D721Med (cell line): Measurements from ENCODE around the gene IRF2BP2.

Experiments used
- DNase-seq: peaks from one replicate; pipeline ENCODE4 v3.0.0; 2011; ENCODE audit warnings: low spot score; ENCODE audit not compliant: insufficient read length
- FAIRE-seq: peaks from 2 replicates; lab custom pipeline; 2011; peaks lifted over from hg19 to GRCh38; lab: Jason Lieb, UNC
- TF ChIP-seq, protein P1 (sequence below): IDR thresholded peaks from 2 replicates; pipeline ENCODE4 v1.5.1; 2012; ENCODE audit warnings: mild to moderate bottlenecking, control low read depth; ENCODE audit not compliant: insufficient read depth; ENCODE audit errors: missing control alignments

Gene IRF2BP2

DNA sequence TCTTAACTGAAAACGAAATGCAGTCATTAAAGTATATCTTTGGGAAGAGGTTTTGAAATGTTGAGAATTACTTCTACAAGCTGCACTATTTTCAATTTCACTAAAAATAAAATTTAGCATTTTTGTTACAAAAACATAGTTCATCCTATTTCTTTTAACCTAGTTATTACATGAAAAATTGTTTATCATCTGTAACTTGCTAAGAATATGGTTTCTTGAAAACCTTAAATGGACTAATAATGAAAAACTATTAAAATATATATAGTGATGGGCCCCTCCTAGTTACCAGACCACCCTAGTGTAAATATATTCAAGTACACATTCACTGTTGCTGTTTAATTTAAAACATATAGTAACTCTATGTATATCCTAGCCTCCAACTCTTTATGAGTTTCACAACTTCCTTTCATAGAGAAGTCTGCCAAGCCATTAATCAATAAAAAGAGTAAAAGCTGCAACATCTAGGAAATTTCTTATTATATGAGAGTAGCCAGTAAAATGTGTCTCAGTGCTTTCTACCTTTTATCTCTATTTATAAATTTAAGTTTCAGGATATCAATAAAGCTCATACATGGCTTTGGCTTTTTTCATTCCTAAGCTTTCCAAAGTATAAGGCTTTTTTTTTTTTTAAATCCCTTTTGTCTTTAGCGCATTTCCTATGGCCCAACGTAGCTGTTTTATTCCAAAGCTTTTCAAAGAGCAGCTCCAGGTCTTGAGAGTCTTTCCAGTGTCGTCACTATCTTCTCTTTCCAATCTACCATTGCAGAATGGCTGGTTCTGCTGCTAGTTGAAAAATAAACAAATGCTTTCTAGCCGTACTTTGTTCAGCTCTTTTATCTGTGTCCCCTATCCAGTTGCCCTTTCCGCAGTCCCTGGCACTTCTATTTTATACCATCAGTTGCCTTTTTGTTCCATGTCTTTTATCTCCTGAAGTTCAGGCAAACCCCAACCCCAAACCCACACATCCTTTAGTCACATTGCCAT lies 6.5 kb downstream of the IRF2BP2 start:
- FAIRE-seq (no peak), DNase-seq (no peak)
- TF ChIP-seq, protein P1, sequence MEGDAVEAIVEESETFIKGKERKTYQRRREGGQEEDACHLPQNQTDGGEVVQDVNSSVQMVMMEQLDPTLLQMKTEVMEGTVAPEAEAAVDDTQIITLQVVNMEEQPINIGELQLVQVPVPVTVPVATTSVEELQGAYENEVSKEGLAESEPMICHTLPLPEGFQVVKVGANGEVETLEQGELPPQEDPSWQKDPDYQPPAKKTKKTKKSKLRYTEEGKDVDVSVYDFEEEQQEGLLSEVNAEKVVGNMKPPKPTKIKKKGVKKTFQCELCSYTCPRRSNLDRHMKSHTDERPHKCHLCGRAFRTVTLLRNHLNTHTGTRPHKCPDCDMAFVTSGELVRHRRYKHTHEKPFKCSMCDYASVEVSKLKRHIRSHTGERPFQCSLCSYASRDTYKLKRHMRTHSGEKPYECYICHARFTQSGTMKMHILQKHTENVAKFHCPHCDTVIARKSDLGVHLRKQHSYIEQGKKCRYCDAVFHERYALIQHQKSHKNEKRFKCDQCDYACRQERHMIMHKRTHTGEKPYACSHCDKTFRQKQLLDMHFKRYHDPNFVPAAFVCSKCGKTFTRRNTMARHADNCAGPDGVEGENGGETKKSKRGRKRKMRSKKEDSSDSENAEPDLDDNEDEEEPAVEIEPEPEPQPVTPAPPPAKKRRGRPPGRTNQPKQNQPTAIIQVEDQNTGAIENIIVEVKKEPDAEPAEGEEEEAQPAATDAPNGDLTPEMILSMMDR: no peak

DNA sequence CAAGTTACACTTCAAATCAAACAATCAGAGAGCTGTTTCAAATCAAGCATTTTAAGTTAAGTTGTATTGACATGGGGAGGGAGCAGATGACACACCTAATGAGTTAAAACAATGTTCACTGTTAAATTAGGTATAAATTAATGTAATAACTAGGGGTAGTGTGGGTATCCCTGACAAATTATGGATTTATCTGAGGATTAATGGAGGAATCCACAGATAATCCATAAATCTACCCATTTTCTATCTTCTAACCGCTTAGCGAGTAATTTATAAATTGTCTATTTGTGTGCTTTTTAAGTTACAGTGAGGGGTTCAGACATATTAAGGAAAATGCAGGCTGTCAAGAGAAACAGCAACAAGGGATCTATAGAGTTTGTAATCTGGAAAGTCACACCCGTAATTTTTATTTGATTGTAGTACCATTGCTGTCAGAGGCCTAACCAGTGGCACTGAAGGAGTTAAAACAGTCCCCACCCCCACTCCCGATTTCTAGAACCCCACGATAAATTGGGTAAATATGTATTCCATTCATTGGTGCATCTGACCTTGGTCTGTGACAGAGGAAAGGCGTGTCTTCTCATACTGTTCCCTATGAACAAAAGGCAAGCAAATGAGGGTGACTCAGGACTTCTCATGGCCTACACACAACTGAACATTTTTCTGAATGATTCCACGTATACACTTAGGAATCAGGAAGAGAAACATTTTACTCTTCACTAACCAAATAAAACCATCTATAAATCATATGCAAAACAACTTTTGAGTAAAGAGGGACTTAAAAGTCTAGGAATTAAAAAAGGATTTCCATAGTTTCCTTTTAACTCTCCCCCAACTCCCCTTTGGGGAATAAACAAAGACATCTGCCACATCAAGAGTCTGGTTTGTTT lies 7.4 kb downstream of the IRF2BP2 start:
- no peak for DNase-seq
- FAIRE-seq: peak; percentile 93

DNA sequence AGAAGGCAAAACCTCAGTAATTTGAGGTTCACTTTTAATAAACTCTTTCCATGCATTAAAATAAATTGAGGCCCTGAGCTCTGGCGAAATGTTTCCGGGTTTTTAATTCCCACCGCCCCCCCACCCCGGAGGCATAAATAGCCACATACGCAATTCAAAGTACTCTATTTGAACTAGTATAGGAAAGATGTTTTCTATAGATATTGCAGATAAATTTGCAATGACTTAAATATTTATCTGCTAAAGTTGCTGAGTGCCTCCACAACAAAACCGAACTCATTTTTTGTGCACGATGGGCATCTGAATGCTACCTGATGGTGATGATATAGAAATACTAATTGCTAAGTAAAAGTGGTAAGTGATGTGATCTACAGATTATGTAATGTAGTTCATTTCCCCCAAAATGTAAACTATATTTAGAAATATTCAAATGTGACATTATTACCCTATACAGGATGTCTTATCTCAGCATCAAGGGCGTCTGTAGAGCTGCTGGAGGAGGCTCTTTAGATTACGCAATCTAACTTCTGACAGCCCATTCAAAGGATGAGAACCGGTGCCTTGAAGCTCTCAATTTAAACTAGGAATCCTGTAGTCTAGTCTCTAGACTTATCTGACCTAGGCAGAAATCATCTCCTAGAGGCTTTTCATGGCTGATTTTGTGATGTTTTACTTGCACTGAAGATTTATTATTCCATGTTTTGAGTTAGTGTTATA lies 8.5 kb downstream of the IRF2BP2 start:
- FAIRE-seq (peak; percentile 75), DNase-seq (no peak)
- TF ChIP-seq, protein P1: no peak

More for the DNA sequence above, 7.4 kb downstream of the IRF2BP2 start:
- TF ChIP-seq, protein P1: no peak

DNA sequence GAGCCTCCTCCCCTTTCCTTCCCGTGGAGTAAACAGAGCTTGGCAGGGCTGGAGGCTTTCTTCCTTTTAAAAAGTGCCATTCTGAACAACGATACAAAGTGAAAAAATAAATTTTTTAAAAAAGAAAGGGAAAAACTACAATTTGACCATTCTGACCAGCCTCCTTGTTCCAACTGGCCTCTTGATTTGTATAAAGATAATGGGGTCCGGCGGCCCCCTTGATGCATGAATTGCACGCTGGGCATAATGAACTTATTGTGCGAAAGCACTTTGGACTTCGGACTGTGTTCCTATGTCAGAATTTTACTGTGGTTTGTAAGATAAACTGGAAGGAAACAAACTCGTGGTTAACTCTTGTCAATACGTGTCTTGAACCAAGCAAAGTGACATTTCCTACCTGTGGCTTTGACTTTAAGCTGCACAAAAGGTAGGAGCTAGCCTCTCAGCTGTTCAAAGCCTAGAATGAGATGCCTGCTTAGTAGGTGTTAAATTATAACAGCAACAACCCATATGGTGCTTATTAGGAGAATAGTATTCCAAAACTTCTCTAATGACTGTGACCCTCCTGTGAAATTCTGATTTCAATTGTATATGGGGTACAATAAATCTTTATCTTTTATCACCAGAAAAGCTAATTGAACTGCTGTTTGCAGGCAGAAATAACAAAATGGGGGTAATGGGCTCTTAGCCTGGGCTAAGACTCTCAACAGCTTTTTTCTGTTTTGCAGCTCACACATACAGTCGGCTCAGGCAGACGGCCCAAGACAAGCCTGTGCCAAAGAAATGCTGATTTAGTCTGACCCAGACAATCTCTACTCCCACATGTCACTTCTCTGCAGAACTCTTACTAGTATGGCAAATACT lies 9.3 kb downstream of the IRF2BP2 start:
- DNase-seq (no peak), FAIRE-seq (peak; percentile 88)
- TF ChIP-seq, protein P1: no peak

DNA sequence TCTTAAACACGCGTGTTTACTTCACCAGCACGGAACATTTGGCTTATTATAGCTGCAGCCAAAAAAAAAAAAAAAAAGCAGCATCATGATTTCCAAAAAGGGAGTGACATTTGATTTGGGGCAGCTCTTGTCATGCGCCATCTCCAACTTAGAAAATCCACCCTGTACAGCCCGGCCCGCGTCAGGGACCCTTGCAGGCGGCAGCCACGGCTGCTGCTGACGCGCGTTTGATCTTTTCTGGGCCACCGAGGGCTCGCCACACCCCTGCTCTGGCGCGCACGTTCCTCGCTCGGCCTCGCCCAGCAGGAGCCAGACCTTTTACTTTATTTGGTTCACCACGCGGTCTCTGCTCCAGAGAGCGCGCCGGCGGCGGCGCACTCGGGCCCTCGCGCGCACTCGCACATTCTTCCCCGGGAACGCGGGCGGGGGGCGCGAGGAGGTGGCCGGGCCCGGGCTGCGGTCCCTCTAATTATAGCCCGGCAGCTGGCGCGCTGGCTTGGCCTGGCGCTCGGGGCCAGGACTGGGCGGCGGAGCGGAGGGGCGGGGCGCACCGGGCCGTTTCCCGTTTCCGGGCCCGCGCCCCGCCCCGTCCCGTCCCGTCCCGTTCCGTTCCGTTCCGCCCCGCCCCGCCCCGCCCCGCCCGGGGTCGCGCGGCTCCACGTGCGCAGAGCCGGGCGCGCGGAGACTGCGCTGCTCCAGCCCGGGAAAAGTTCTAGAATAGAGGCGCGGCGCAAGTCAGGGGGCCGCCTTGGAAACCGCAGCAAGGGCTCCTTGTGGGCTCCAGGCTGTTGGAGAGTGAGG lies 10.2 kb downstream of the IRF2BP2 start:
- peak; percentile 68 for DNase-seq
- no peak for FAIRE-seq

More for the DNA sequence above, 10.2 kb downstream of the IRF2BP2 start:
- TF ChIP-seq, protein P1: no peak
